Measurements from ENCODE around the gene PSAPL1. TPM values are rescaled to one million over a fixed set of nuclear protein-coding genes. Genes with fewer than 3 reads are reported as not detected.

Gene PSAPL1
- total RNA-seq, 1 donor from 2014 or later = not detected

- TF ChIP-seq CTCF (IDR thresholded peaks at IDR 0.05) = no peak
- Mint-ChIP-seq H3K27me3 (peaks cover 2% of the 10 kb centered on the region), H3K9me3 (no peaks in the 10 kb centered on the region), H3K36me3 (ENCODE audit: low read depth) (no peaks in the 10 kb centered on the region), H3K4me1 (no peaks in the 10 kb centered on the region), H3K4me3 (no peak overlapping the region), H3K27ac (no peak overlapping the region)
- CTCF ChIA-PET = no interaction called here
- intact Hi-C loops (cut with micrococcal nuclease) = no loop called here
- POLR2A ChIA-PET = no interaction called here
- ATAC-seq (ENCODE audit: low read depth) = no peak
- DNase-seq = no peak
Observed at GRCh38 chr4:7476820-7477219, 42.1 kb upstream of the PSAPL1 start.

DNA sequence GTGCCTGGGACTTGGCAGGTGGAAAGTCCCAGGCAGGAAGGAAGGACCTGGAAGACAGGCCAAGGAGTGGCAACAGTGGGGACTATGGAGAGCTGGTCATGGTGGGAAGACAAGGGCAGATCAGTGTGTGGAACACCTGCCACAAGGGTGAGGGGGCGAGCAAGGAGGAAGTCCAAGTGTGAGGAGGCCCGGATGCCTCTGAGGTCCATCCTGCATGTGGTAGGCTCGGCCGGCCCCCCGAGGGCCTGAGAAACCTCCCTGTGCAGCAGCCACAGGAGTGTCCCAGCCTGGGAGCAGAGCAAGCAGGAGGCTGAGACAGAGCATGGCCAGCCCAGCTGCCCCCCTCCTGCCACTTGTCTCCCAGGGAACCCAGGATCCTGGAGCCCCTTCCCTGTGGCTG is 40.5 kb upstream of the PSAPL1 start:
- no peak for TF ChIP-seq CTCF (IDR thresholded peaks at IDR 0.05)
- H3K4me3 Mint-ChIP-seq = no peak overlapping the region
- no peak for ATAC-seq (ENCODE audit: low read depth)
- ChIA-PET CTCF (no interaction called here), POLR2A (no interaction called here)
- peaks cover 2% of the 10 kb centered on the region for H3K27me3 Mint-ChIP-seq
- intact Hi-C loops (cut with micrococcal nuclease) = no loop called here
- H3K27ac Mint-ChIP-seq = no peak overlapping the region
- DNase-seq = no peak
- no peaks in the 10 kb centered on the region for H3K9me3 Mint-ChIP-seq
- H3K36me3 Mint-ChIP-seq (ENCODE audit: low read depth) = no peaks in the 10 kb centered on the region
- H3K4me1 Mint-ChIP-seq = no peaks in the 10 kb centered on the region

- CTCF ChIA-PET = no interaction called here
- TF ChIP-seq CTCF (IDR thresholded peaks at IDR 0.05) = no peak
- Mint-ChIP-seq H3K4me3 (no peak overlapping the region), H3K27me3 (peaks cover 2% of the 10 kb centered on the region), H3K36me3 (ENCODE audit: low read depth) (no peaks in the 10 kb centered on the region), H3K27ac (no peak overlapping the region), H3K9me3 (no peaks in the 10 kb centered on the region), H3K4me1 (no peaks in the 10 kb centered on the region)
- POLR2A ChIA-PET = no interaction called here
- ATAC-seq (ENCODE audit: low read depth) = no peak
- intact Hi-C loops (cut with micrococcal nuclease) = no loop called here
- no peak for DNase-seq
Observed at GRCh38 chr4:7474320-7474719, 39.6 kb upstream of the PSAPL1 start.

- POLR2A ChIA-PET = no interaction called here
- no peak for TF ChIP-seq CTCF (IDR thresholded peaks at IDR 0.05)
- DNase-seq (no peak), ATAC-seq (ENCODE audit: low read depth) (no peak)
- Mint-ChIP-seq H3K36me3 (ENCODE audit: low read depth) (no peaks in the 10 kb centered on the region), H3K27ac (no peak overlapping the region), H3K9me3 (no peaks in the 10 kb centered on the region), H3K4me1 (no peaks in the 10 kb centered on the region), H3K27me3 (peaks cover 2% of the 10 kb centered on the region), H3K4me3 (no peak overlapping the region)
- intact Hi-C loops (cut with micrococcal nuclease) = no loop called here
- CTCF ChIA-PET = no interaction called here
Observed at GRCh38 chr4:7473081-7473480, 38.4 kb upstream of the PSAPL1 start.

- Mint-ChIP-seq H3K27me3 (peaks cover 2% of the 10 kb centered on the region), H3K36me3 (ENCODE audit: low read depth) (no peaks in the 10 kb centered on the region), H3K9me3 (no peaks in the 10 kb centered on the region), H3K4me1 (no peaks in the 10 kb centered on the region), H3K27ac (no peak overlapping the region), H3K4me3 (no peak overlapping the region)
- no peak for ATAC-seq (ENCODE audit: low read depth)
- ChIA-PET CTCF (no interaction called here), POLR2A (no interaction called here)
- intact Hi-C loops (cut with micrococcal nuclease) = no loop called here
- DNase-seq = no peak
- TF ChIP-seq CTCF (IDR thresholded peaks at IDR 0.05) = no peak
Observed at GRCh38 chr4:7472442-7473013, 37.8 kb upstream of the PSAPL1 start.
